Uterus (tissue), 4 donors: Measurements from ENCODE around the gene TPPP. TPM values are rescaled to one million over a fixed set of nuclear protein-coding genes. Genes with fewer than 3 reads are reported as not detected.

Experiments
- DNase-seq, 2 donors: peaks; one replicate each; pipeline ENCODE4 v3.0.0-alpha.2; 2019 to 2020
- H3K27ac ChIP-seq, 2 donors: fragments of 200-600 bp; sonication (generic); 1 replicate in 1 of 2; 2 replicates in 1 of 2; pipeline ENCODE4 v1.5.1; 2016 to 2018
- H3K27me3 ChIP-seq, 2 donors: fragments of 200-600 bp; sonication (generic); one replicate each; pipeline ENCODE4 v1.5.1; 2018 to 2019; ENCODE audit warnings: control low read depth in 1 of 2
- H3K36me3 ChIP-seq, 2 donors: fragments of 200-600 bp; sonication (generic); one replicate each; pipeline ENCODE4 v1.5.1; 2019; ENCODE audit warnings: control low read depth in 1 of 2
- H3K4me1 ChIP-seq, 2 donors: fragments of 200-600 bp; sonication (generic); one replicate each; pipeline ENCODE4 v1.5.1; 2018 to 2019; ENCODE audit warnings: control low read depth in 1 of 2
- H3K4me3 ChIP-seq, 2 donors: fragments of 200-600 bp; sonication (generic); 1 replicate in 1 of 2; 2 replicates in 1 of 2; pipeline ENCODE4 v1.5.1; 2018 to 2019; ENCODE audit warnings: mild to moderate bottlenecking in 1 of 2
- H3K9me3 ChIP-seq, 2 donors: fragments of 200-600 bp; sonication (generic); one replicate each; pipeline ENCODE4 v1.5.1; 2019; ENCODE audit warnings: control low read depth in 1 of 2
- CTCF ChIP-seq, 4 experiments: fragments of 200-600 bp in 2 of 4; fragments of 450-650 bp in 2 of 4; sonication (generic) in 2 of 4; IDR thresholded peaks; one replicate each; pipeline ENCODE4 v1.5.1; 2016 to 2019; ENCODE audit warnings: antibody characterized with exemption in 4 of 4, mild to moderate bottlenecking in 2 of 4, moderate library complexity in 1 of 4
- POLR2A ChIP-seq, 2 donors: fragments of 450-650 bp; IDR thresholded peaks; one replicate each; pipeline ENCODE4 v1.6.1; 2016; ENCODE audit warnings: antibody characterized with exemption in 2 of 2, mild to moderate bottlenecking in 1 of 2, moderate library complexity in 1 of 2
- intact Hi-C: fragments of 100-400 bp; cut with DNase I; formaldehyde crosslinking; loops from one replicate; pipeline ENCODE4 v1.15.1; 2023; ENCODE audit warnings: low total_unique reads
- total RNA-seq, 4 donors: library from RNA; depleted of rRNA in 3 of 4; stranded (reverse); fragments of >200 nt in 3 of 4; gene quantifications; one replicate each; pipeline versions ENCODE4 v1.1.0 to v1.2.4, GENCODE V29; 2014 to 2023
- donor health status: DM: yes; HTN: yes; CAD: no.

The TPPP gene
- total RNA-seq, 4 donors from 2014 or later, result 0.26 to 8.0 (median 1.0) TPM

- no peak for DNase-seq
- no peaks in the 10 kb centered on the region for H3K4me1 ChIP-seq
- H3K27ac ChIP-seq, result no peak overlapping the region
- no peaks in the 10 kb centered on the region for H3K36me3 ChIP-seq
- H3K27me3 ChIP-seq, result no peaks in the 10 kb centered on the region
- intact Hi-C loops, result no loop called here
- TF ChIP-seq POLR2A (IDR thresholded peaks at IDR 0.05) (no peak), CTCF (IDR thresholded peaks at IDR 0.05) (no peak)
- no peak overlapping the region for H3K4me3 ChIP-seq
- H3K9me3 ChIP-seq, result no peaks in the 10 kb centered on the region
These were observed 38.9 kb downstream of the TPPP start for GRCh38 chr5:654071-654778.

- H3K27me3 ChIP-seq, result no peaks in the 10 kb centered on the region
- H3K9me3 ChIP-seq, result no peaks in the 10 kb centered on the region
- no peaks in the 10 kb centered on the region for H3K36me3 ChIP-seq
- H3K4me1 ChIP-seq, result no peaks in the 10 kb centered on the region
- no peak overlapping the region for H3K27ac ChIP-seq
- intact Hi-C loops, result no loop called here
- no peak overlapping the region for H3K4me3 ChIP-seq
- no peak for DNase-seq
- TF ChIP-seq CTCF (IDR thresholded peaks at IDR 0.05), result no peak
- no peak for TF ChIP-seq POLR2A (IDR thresholded peaks at IDR 0.05)
These were observed 40.3 kb downstream of the TPPP start for GRCh38 chr5:652773-653350.

GRCh38 chr5:652023-652515, 41.1 kb downstream of the TPPP start:
- no peak for DNase-seq
- Histone ChIP-seq H3K4me3 (no peak overlapping the region), H3K27ac (no peak overlapping the region), H3K27me3 (no peaks in the 10 kb centered on the region), H3K36me3 (no peaks in the 10 kb centered on the region), H3K9me3 (no peaks in the 10 kb centered on the region), H3K4me1 (no peaks in the 10 kb centered on the region)
- TF ChIP-seq POLR2A (IDR thresholded peaks at IDR 0.05), result no peak
- no peak for TF ChIP-seq CTCF (IDR thresholded peaks at IDR 0.05)
- intact Hi-C loops, result no loop called here

GRCh38 chr5:651296-652022, 41.7 kb downstream of the TPPP start:
- DNase-seq, result no peak
- no peak overlapping the region for H3K4me3 ChIP-seq
- H3K4me1 ChIP-seq, result no peaks in the 10 kb centered on the region
- H3K27me3 ChIP-seq, result no peaks in the 10 kb centered on the region
- H3K27ac ChIP-seq, result no peak overlapping the region
- TF ChIP-seq POLR2A (IDR thresholded peaks at IDR 0.05), result no peak
- TF ChIP-seq CTCF (IDR thresholded peaks at IDR 0.05), result no peak
- no peaks in the 10 kb centered on the region for H3K36me3 ChIP-seq
- intact Hi-C loops, result no loop called here
- H3K9me3 ChIP-seq, result no peaks in the 10 kb centered on the region

GRCh38 chr5:647727-648126, 45.4 kb downstream of the TPPP start:
- Histone ChIP-seq H3K9me3 (no peaks in the 10 kb centered on the region), H3K27me3 (no peaks in the 10 kb centered on the region), H3K27ac (no peak overlapping the region), H3K36me3 (no peaks in the 10 kb centered on the region), H3K4me3 (no peak overlapping the region), H3K4me1 (no peaks in the 10 kb centered on the region)
- intact Hi-C loops, result no loop called here
- DNase-seq, result no peak
- TF ChIP-seq CTCF (IDR thresholded peaks at IDR 0.05) (no peak), POLR2A (IDR thresholded peaks at IDR 0.05) (no peak)
